ENCODE measurements around the gene BTBD8. TPM values are rescaled to one million over a fixed set of nuclear protein-coding genes. Genes with fewer than 3 reads are reported as not detected.

BTBD8 gene
- polyA plus RNA-seq, 1 donor: 9.0 TPM

- DNase-seq: no peak
Observed at GRCh38 chr1:92094090-92094489, 13.9 kb downstream of the BTBD8 start.

GRCh38 chr1:92094595-92094994 is 14.4 kb downstream of the BTBD8 start:
- no peak for DNase-seq

GRCh38 chr1:92095874-92096273 is 15.7 kb downstream of the BTBD8 start:
- DNase-seq: no peak

GRCh38 chr1:92096317-92096716 is 16.2 kb downstream of the BTBD8 start:
- no peak for DNase-seq

- DNase-seq: no peak
Observed at GRCh38 chr1:92105546-92106081, 25.5 kb downstream of the BTBD8 start.

GRCh38 chr1:92108631-92109030 is 28.5 kb downstream of the BTBD8 start:
- DNase-seq: no peak

GRCh38 chr1:92117526-92117925 is 37.4 kb downstream of the BTBD8 start:
- DNase-seq: no peak

GRCh38 chr1:92118826-92119225 is 38.7 kb downstream of the BTBD8 start:
- no peak for DNase-seq

GRCh38 chr1:92123868-92124267 is 43.7 kb downstream of the BTBD8 start:
- no peak for DNase-seq

- DNase-seq: no peak
Observed at GRCh38 chr1:92125204-92125603, 45.1 kb downstream of the BTBD8 start.

- no peak for DNase-seq
Observed at GRCh38 chr1:92126088-92126487, 45.9 kb downstream of the BTBD8 start.

GRCh38 chr1:92134331-92134730 is 54.2 kb downstream of the BTBD8 start:
- no peak for DNase-seq

- DNase-seq: no peak
Observed at GRCh38 chr1:92136341-92136740, 56.2 kb downstream of the BTBD8 start.

- DNase-seq: no peak
Observed at GRCh38 chr1:92154934-92155333, 74.8 kb downstream of the BTBD8 start.

GRCh38 chr1:92159593-92159992 is 79.4 kb downstream of the BTBD8 start:
- no peak for DNase-seq

GRCh38 chr1:92165389-92165788 is 85.2 kb downstream of the BTBD8 start:
- no peak for DNase-seq

GRCh38 chr1:92167151-92167550 is 87.0 kb downstream of the BTBD8 start:
- DNase-seq: no peak

GRCh38 chr1:92168657-92169056 is 88.5 kb downstream of the BTBD8 start:
- DNase-seq: no peak

GRCh38 chr1:92169214-92170005 is 89.3 kb downstream of the BTBD8 start:
- no peak for DNase-seq

GRCh38 chr1:92184632-92185031 is 104.5 kb downstream of the BTBD8 start:
- no peak for DNase-seq

GRCh38 chr1:92186081-92186480 is 105.9 kb downstream of the BTBD8 start:
- DNase-seq: no peak

- DNase-seq: no peak
Observed at GRCh38 chr1:92188436-92189255, 108.5 kb downstream of the BTBD8 start.

GRCh38 chr1:92191726-92192125 is 111.6 kb downstream of the BTBD8 start:
- DNase-seq: no peak

Measured in left kidney (tissue), 2 donors.